WTC11 (cell line): ENCODE data around the gene KLHL14. TPM values are rescaled to one million over a fixed set of nuclear protein-coding genes. Genes with fewer than 3 reads are reported as not detected.

Source experiments
- ATAC-seq: fragments of 200-7000 bp; cut with Tn5 transposase; 2 replicates; pipeline ENCODE4 v1.10.0; 2021; ENCODE audit warnings: mild to moderate bottlenecking, moderate library complexity
- Bru-seq: library from RNA; stranded (reverse); fragments of 400-500 nt; gene quantifications from one replicate; lab custom pipeline; 2021; lab: Mats Ljungman, UMichigan
- CTCF ChIA-PET: fragments of 300-600 bp; sonication (Branson Sonifier 250); formaldehyde crosslinking; loops from one replicate; lab custom pipeline; 2021; ENCODE audit warnings: antibody characterized with exemption; lab: Charles Lee
- POLR2A ChIA-PET: fragments of 350-600 bp; sonication (Branson Sonifier 250); formaldehyde crosslinking; loops from one replicate; lab custom pipeline; 2021; ENCODE audit warnings: antibody characterized with exemption; lab: Charles Lee
- DNase-seq: peaks from one replicate; pipeline ENCODE4 v3.0.0; 2021; ENCODE audit warnings: low spot score
- H3K27ac Mint-ChIP-seq: 2 replicates; pipeline ENCODE4 v1.8.0; 2021; ENCODE audit warnings: mixed read lengths
- H3K27me3 Mint-ChIP-seq: 2 replicates; pipeline ENCODE4 v1.8.0; 2021; ENCODE audit warnings: low read depth, mild to moderate bottlenecking, moderate library complexity, mixed read lengths
- H3K36me3 Mint-ChIP-seq: 2 replicates; pipeline ENCODE4 v1.8.0; 2021; ENCODE audit warnings: mixed read lengths
- H3K4me1 Mint-ChIP-seq: 2 replicates; pipeline ENCODE4 v1.8.0; 2022; ENCODE audit warnings: mixed read lengths
- H3K4me3 Mint-ChIP-seq: 2 replicates; pipeline ENCODE4 v1.8.0; 2021; ENCODE audit warnings: mild to moderate bottlenecking, moderate library complexity, mixed read lengths
- H3K9me3 Mint-ChIP-seq: 2 replicates; pipeline ENCODE4 v1.8.0; 2021; ENCODE audit warnings: mixed read lengths
- AFF4 ChIP-seq: sonication (generic); formaldehyde crosslinking; IDR thresholded peaks from 2 replicates; pipeline ENCODE4 v1.8.1; 2023; ENCODE audit warnings: mild to moderate bottlenecking, missing genetic modification reagents, borderline replicate concordance
- ATF3 ChIP-seq: sonication (generic); formaldehyde crosslinking; conservative IDR thresholded peaks from 2 replicates; pipeline ENCODE4 v1.8.1; 2022; ENCODE audit warnings: mild to moderate bottlenecking, missing genetic modification reagents
- CBFB ChIP-seq: sonication (generic); formaldehyde crosslinking; IDR thresholded peaks from 2 replicates; pipeline ENCODE4 v1.8.1; 2022; ENCODE audit warnings: mild to moderate bottlenecking, low read depth, missing genetic modification reagents
- E2F1 ChIP-seq: sonication (generic); formaldehyde crosslinking; IDR thresholded peaks from 2 replicates; pipeline ENCODE4 v1.8.0; 2022; ENCODE audit warnings: mild to moderate bottlenecking, missing genetic modification reagents
- E2F4 ChIP-seq: sonication (generic); formaldehyde crosslinking; IDR thresholded peaks from 2 replicates; pipeline ENCODE4 v1.8.1; 2022; ENCODE audit warnings: low read depth, mild to moderate bottlenecking, moderate library complexity, missing genetic modification reagents, borderline replicate concordance
- ETV6 ChIP-seq: sonication (generic); formaldehyde crosslinking; IDR thresholded peaks from 2 replicates; pipeline ENCODE4 v1.8.1; 2022; ENCODE audit warnings: mild to moderate bottlenecking, missing genetic modification reagents
- FOXP1 ChIP-seq: sonication (generic); formaldehyde crosslinking; IDR thresholded peaks from 2 replicates; pipeline ENCODE4 v1.8.0; 2022; ENCODE audit warnings: missing genetic modification reagents, mild to moderate bottlenecking, moderate library complexity, borderline replicate concordance
- FOXP4 ChIP-seq: sonication (generic); formaldehyde crosslinking; IDR thresholded peaks from 2 replicates; pipeline ENCODE4 v1.8.0; 2022; ENCODE audit warnings: mild to moderate bottlenecking, missing genetic modification reagents
- MLX ChIP-seq: sonication (generic); formaldehyde crosslinking; IDR thresholded peaks from 2 replicates; pipeline ENCODE4 v1.8.1; 2023; ENCODE audit warnings: mild to moderate bottlenecking, missing genetic modification reagents, moderate library complexity
- NFYB ChIP-seq: sonication (generic); formaldehyde crosslinking; conservative IDR thresholded peaks from 2 replicates; pipeline ENCODE4 v1.8.0; 2022; ENCODE audit warnings: low read depth, missing genetic modification reagents
- NR1H2 ChIP-seq: sonication (generic); formaldehyde crosslinking; IDR thresholded peaks from 2 replicates; pipeline ENCODE4 v1.9.0; 2021; ENCODE audit warnings: mild to moderate bottlenecking, moderate library complexity, missing genetic modification reagents
- SMAD3 ChIP-seq: sonication (generic); formaldehyde crosslinking; IDR thresholded peaks from 2 replicates; pipeline ENCODE4 v1.8.0; 2022; ENCODE audit warnings: missing genetic modification reagents, mild to moderate bottlenecking, borderline replicate concordance
- SOX15 ChIP-seq: fragments of 250-450 bp; sonication (Bioruptor Pico); IDR thresholded peaks from 2 replicates; pipeline ENCODE4 v1.9.0; 2021; ENCODE audit warnings: mild to moderate bottlenecking
- ZBTB43 ChIP-seq: sonication (generic); formaldehyde crosslinking; IDR thresholded peaks from 2 replicates; pipeline ENCODE4 v1.8.1; 2023; ENCODE audit warnings: mild to moderate bottlenecking, missing genetic modification reagents
- ZNF219 ChIP-seq: sonication (generic); formaldehyde crosslinking; IDR thresholded peaks from 2 replicates; pipeline ENCODE4 v1.8.0; 2023; ENCODE audit warnings: missing genetic modification reagents, mild to moderate bottlenecking, borderline replicate concordance
- ZNF425 ChIP-seq: fragments of 250-450 bp; sonication (Bioruptor Pico); conservative IDR thresholded peaks from 2 replicates; pipeline ENCODE4 v1.9.0; 2021; ENCODE audit warnings: mild to moderate bottlenecking
- long read RNA-seq, 3 experiments: library from RNA in 1 of 3; library from capped mRNA in 1 of 3; library from polyadenylated mRNA in 1 of 3; unstranded in 2 of 3; stranded (forward) in 1 of 3; transcript quantifications; one replicate each; pipeline ENCODE4 v2.0.0, GENCODE V29; 2021
- total RNA-seq: library from RNA; stranded (reverse); gene quantifications from 3 replicates; pipeline ENCODE4 v1.2.3, GENCODE V29; 2021

Gene KLHL14
- total RNA-seq: 3.9 to 4.8 TPM (median 4.3 TPM) in 3 replicates
- Bru-seq, nascent RNA: percentile 63 among the genes with signal in this experiment
- long read RNA-seq, experiment 1, partial matches to known transcripts: 9 of 13 reads
- long read RNA-seq, experiment 1, other reads (novel, unspliced or antisense): 4 of 13 reads
- long read RNA-seq, experiment 2, partial matches to known transcripts: 0 of 4 reads
- long read RNA-seq, experiment 2, other reads (novel, unspliced or antisense): 4 of 4 reads
- long read RNA-seq, experiment 3: 0 reads

GRCh38 chr18:32772581-32773381 lies at the start of gene KLHL14:
TSS of gene KLHL14 (minus strand) at chr18:32773023. CDS start at chr18:32770591, 2,432 bp downstream.
- H3K4me3 Mint-ChIP-seq: peak within 1 kb of the TSS; percentile 93
- H3K27ac Mint-ChIP-seq: no peak within 1 kb of the TSS
- ATAC-seq (no peak), DNase-seq (no peak)
- H3K27me3 Mint-ChIP-seq: peaks cover 56% of the 10 kb centered on the region
- no peaks in the 10 kb centered on the region for H3K36me3 Mint-ChIP-seq
- CTCF ChIA-PET: interaction anchor here (1.4 to 3.4 kb wide), 3 partner anchors 12 to 150 kb away, joined by 3 to 12 read pairs (median 4); no protein-coding TSS in a partner anchor
- POLR2A ChIA-PET: interaction anchor here (0.7 to 0.9 kb wide), 2 partner anchors 94 to 203 kb away, joined by 3 to 4 read pairs; no protein-coding TSS in a partner anchor
- 0 out of 2 replicates have a peak, but pooled peaks cover 4% of the 10 kb centered on the region for H3K9me3 Mint-ChIP-seq
- TF ChIP-seq FOXP1: no peak
- no peak for TF ChIP-seq ATF3
- TF ChIP-seq E2F4: no peak
- TF ChIP-seq AFF4 (CRISPR knock-in tag): no peak
- no peak for TF ChIP-seq NR1H2 (CRISPR knock-in tag)
- TF ChIP-seq ZBTB43 (CRISPR knock-in tag): no peak
- no peak for TF ChIP-seq FOXP4 (CRISPR knock-in tag)
- no peak for TF ChIP-seq ZNF219 (CRISPR knock-in tag)
- no peak for TF ChIP-seq SOX15 (CRISPR knock-in tag)
- no peak for TF ChIP-seq MLX (CRISPR knock-in tag)
- TF ChIP-seq ETV6 (CRISPR knock-in tag): no peak
- TF ChIP-seq CBFB (CRISPR knock-in tag): no peak
- TF ChIP-seq ZNF425 (CRISPR knock-in tag): no peak
- TF ChIP-seq NFYB (CRISPR knock-in tag): no peak
- TF ChIP-seq E2F1 (CRISPR knock-in tag): no peak
- TF ChIP-seq SMAD3 (CRISPR knock-in tag): no peak
- peaks cover 55% of the 10 kb centered on the region for H3K4me1 Mint-ChIP-seq
